Measurements from ENCODE around the gene RSPH3. TPM values are rescaled to one million over a fixed set of nuclear protein-coding genes. Genes with fewer than 3 reads are reported as not detected.
A peak's percentile ranks its signal among the peaks of the same experiment; 100 is the strongest.
"Not testable (repeated sequence)": the region's sequence is repeated elsewhere in the genome, so short reads cannot be mapped to it uniquely, and the experiment has no call there.

Gene RSPH3
- total RNA-seq, 8 experiments from 2014 or later, result 2.8 to 13.7 (median 4.7) TPM

GRCh38 chr6:159038914-159039884, 39.2 kb upstream of the RSPH3 start:
- no peak overlapping the region for H3K4me3 ChIP-seq
- no peak overlapping the region for H3K27ac ChIP-seq
- no peaks in the 10 kb centered on the region for H3K4me1 ChIP-seq (replicated peaks in 1 of 2)
- in situ Hi-C loops (cut with MboI; ENCODE audit: low pct_unique_long_range_greater_than_20kb in 2 of 9, low sequenced_read_pairs in 9 of 9, unreplicated experiment in 9 of 9), result loop anchor here in 1 of 9 experiments (25.0 kb wide), 1 partner anchor 98 kb away; no protein-coding TSS in a partner anchor
- WGBS, 10 experiments, result 49 to 89% (median 74%) methylated on average over 3 to 8 of the region's 8 CpGs
- ATAC-seq (replicated peaks in 6 of 8), result peak in 4 of 8 experiments; percentile 50 to 82 (median 58)

DNA sequence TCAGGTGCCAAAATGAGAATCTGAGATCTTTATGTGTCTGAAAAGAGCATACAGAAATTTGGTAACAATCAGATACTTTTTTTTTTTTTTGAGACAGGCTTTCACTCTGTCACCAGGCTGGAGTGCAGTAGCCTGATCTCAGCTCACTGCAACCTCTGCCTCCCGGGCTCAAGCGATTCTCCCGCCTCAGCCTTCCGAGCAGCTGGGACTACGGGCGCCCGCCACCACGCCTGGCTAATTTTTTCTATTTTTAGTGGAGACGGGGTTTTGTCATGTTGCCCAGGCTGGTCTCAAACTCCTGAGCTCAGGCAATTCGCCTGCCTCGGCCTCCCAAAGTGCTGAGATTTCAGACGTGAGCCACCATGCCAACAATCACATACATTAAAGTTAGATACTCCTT, 38.3 kb upstream of the RSPH3 start:
- not testable (repeated sequence) for H3K4me1 ChIP-seq (replicated peaks in 1 of 2); H3K27ac ChIP-seq; H3K4me3 ChIP-seq
- ATAC-seq (replicated peaks in 6 of 8), result peak in 1 of 8 experiments; percentile 21
- in situ Hi-C loops (cut with MboI; ENCODE audit: low pct_unique_long_range_greater_than_20kb in 2 of 9, low sequenced_read_pairs in 9 of 9, unreplicated experiment in 9 of 9), result loop anchor here in 1 of 9 experiments (25.0 kb wide), 1 partner anchor 99 kb away; no protein-coding TSS in a partner anchor
- 0 to 93% (median 66%) methylated on average over 2 to 9 of the region's 12 CpGs; no CpG with 5 or more reads in 2 of the 10 experiments for WGBS, 10 experiments

- ATAC-seq (replicated peaks in 6 of 8), result no peak
- H3K27ac ChIP-seq, result no peak overlapping the region
- no peak overlapping the region for H3K4me3 ChIP-seq
- in situ Hi-C loops (cut with MboI; ENCODE audit: low pct_unique_long_range_greater_than_20kb in 2 of 9, low sequenced_read_pairs in 9 of 9, unreplicated experiment in 9 of 9), result loop anchor here in 1 of 9 experiments (25.0 kb wide), 1 partner anchor 99 kb away; no protein-coding TSS in a partner anchor
- 17 to 100% (median 79%) methylated on average over 1 to 5 of the region's 5 CpGs; no CpG with 5 or more reads in 2 of the 10 experiments for WGBS, 10 experiments
- no peaks in the 10 kb centered on the region for H3K4me1 ChIP-seq (replicated peaks in 1 of 2)
These were observed 37.8 kb upstream of the RSPH3 start for GRCh38 chr6:159037756-159038290.

DNA sequence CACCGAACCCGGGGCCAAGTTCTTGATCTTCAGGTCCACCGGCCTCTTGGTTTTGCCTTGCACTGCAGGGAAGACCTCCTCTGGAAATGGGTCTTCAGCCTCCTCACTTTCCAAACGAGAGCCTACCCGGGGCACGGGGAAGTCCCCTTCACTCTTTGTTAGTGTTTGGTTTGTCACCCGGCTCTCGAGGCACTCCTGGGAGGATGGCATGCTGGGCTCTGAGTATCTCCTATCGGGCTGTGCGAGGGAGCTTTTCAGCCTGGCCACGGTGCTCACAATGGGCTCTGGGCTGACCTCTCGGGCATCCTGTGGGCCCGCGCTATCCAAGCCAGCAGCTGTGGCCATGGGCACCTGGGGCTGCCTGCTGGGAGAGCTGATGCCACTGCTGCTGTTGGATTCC, 36.7 kb upstream of the RSPH3 start:
- WGBS, 10 experiments, result 79 to 100% (median 95%) methylated on average over 4 to 10 of the region's 14 CpGs; no CpG with 5 or more reads in 5 of the 10 experiments
- H3K4me1 ChIP-seq (replicated peaks in 1 of 2), result no peaks in the 10 kb centered on the region
- no peak overlapping the region for H3K4me3 ChIP-seq
- in situ Hi-C loops (cut with MboI; ENCODE audit: low pct_unique_long_range_greater_than_20kb in 2 of 9, low sequenced_read_pairs in 9 of 9, unreplicated experiment in 9 of 9), result loop anchor here in 1 of 9 experiments (25.0 kb wide), 1 partner anchor 101 kb away; no protein-coding TSS in a partner anchor
- no peak for ATAC-seq (replicated peaks in 6 of 8)
- no peak overlapping the region for H3K27ac ChIP-seq

DNA sequence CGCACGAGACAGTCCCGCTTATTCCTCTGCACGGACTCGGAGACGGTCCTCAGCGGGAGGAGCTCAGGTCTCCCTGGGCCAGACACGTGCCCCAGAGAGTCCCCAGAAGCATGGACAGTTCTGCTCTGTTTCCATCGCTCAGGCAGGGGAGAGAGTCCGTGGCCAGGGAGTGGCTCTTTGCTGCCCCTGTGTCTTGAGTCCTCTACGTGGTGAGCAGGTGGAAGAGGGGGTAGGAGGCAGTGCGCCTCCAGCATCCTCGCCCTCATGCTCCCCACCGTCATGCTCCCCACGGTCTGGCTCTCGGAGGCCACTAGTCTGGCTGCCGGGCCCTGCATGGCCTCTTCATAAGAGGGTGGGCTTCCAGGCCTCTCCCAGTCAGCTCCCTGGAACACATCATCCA, 35.9 kb upstream of the RSPH3 start:
- Histone ChIP-seq H3K27ac (no peak overlapping the region), H3K4me3 (no peak overlapping the region), H3K4me1 (replicated peaks in 1 of 2) (no peaks in the 10 kb centered on the region)
- no peak for ATAC-seq (replicated peaks in 6 of 8)
- WGBS, 10 experiments, result 78 to 91% (median 90%) methylated on average over 4 to 12 of the region's 17 CpGs; no CpG with 5 or more reads in 5 of the 10 experiments
- in situ Hi-C loops (cut with MboI; ENCODE audit: low pct_unique_long_range_greater_than_20kb in 2 of 9, low sequenced_read_pairs in 9 of 9, unreplicated experiment in 9 of 9), result loop anchor here in 1 of 9 experiments (25.0 kb wide), 1 partner anchor 101 kb away; no protein-coding TSS in a partner anchor

DNA sequence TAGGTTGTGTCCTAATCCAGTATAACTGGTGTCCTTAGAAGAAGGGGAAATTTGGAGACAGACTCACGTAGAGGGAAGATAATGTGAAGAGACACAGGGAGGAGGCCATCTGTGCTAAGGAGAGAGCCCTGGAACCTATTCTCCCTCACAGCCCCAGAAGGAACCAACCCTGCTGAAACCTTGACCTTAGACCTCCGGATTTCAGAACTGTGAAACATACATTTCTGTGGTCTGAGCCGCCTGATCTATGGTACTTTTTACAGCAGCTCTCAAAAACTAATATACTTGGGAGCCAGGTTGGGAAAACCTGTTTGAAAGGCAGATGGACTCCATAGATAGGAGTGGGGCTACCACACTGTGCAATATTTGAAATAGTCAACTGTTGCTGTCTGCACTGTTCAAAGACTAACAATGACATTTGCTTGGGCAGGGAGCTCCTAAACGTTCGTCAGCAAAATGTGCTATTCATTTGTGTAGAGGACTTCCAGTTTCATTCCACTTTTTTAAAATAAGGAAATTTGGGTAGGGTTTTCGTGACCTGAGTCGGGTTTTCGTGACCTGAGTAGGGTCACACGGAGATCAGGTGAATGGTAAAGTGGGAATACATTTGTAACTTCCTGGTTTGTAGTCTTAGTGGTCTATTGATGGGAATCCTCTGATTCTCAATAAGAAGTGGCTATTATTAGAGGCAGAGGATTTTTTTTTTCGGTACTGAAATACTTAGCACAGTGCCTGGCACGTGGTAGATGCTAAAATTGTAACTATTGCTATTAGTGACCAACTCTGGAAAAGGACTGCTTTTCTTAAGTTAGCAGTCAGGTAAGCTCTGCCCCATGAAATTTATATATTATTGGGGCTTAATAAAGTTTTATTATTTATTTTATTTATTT, 33.4 kb upstream of the RSPH3 start:
- in situ Hi-C loops (cut with MboI; ENCODE audit: low pct_unique_long_range_greater_than_20kb in 2 of 9, low sequenced_read_pairs in 9 of 9, unreplicated experiment in 9 of 9), result loop anchor here in 1 of 9 experiments (25.0 kb wide), 1 partner anchor 104 kb away; no protein-coding TSS in a partner anchor
- WGBS, 10 experiments, result 30 to 100% (median 87%) methylated on average over 6 to 11 of the region's 11 CpGs; no CpG with 5 or more reads in 1 of the 10 experiments
- no peak overlapping the region for H3K27ac ChIP-seq

GRCh38 chr6:159031846-159032245, 31.8 kb upstream of the RSPH3 start:
- 14 to 100% (median 58%) methylated on average over 1 to 5 of the region's 5 CpGs; no CpG with 5 or more reads in 1 of the 10 experiments for WGBS, 10 experiments
- Histone ChIP-seq H3K4me1 (replicated peaks in 1 of 2) (no peaks in the 10 kb centered on the region), H3K27ac (no peak overlapping the region), H3K4me3 (no peak overlapping the region)
- in situ Hi-C loops (cut with MboI; ENCODE audit: low pct_unique_long_range_greater_than_20kb in 2 of 9, low sequenced_read_pairs in 9 of 9, unreplicated experiment in 9 of 9), result loop anchor here in 1 of 9 experiments (25.0 kb wide), 1 partner anchor 105 kb away; no protein-coding TSS in a partner anchor
- no peak for ATAC-seq (replicated peaks in 6 of 8)

More for the DNA sequence above, 33.4 kb upstream of the RSPH3 start:
- ATAC-seq (replicated peaks in 6 of 8), result no peak
- Histone ChIP-seq H3K4me3 (no peak overlapping the region), H3K4me1 (replicated peaks in 1 of 2) (no peaks in the 10 kb centered on the region)

GRCh38 chr6:159030168-159030567, 30.2 kb upstream of the RSPH3 start:
- no peaks in the 10 kb centered on the region for H3K4me1 ChIP-seq (replicated peaks in 1 of 2)
- WGBS, 10 experiments, result 59 to 100% (median 90%) methylated on average over 2 of the region's 2 CpGs; no CpG with 5 or more reads in 1 of the 10 experiments
- in situ Hi-C loops (cut with MboI; ENCODE audit: low pct_unique_long_range_greater_than_20kb in 2 of 9, low sequenced_read_pairs in 9 of 9, unreplicated experiment in 9 of 9), result loop anchor here in 1 of 9 experiments (25.0 kb wide), 1 partner anchor 107 kb away; no protein-coding TSS in a partner anchor
- no peak overlapping the region for H3K4me3 ChIP-seq
- no peak overlapping the region for H3K27ac ChIP-seq
- no peak for ATAC-seq (replicated peaks in 6 of 8)

GRCh38 chr6:159025224-159025623, 25.2 kb upstream of the RSPH3 start:
- H3K27ac ChIP-seq; H3K4me3 ChIP-seq; ATAC-seq (replicated peaks in 6 of 8); H3K4me1 ChIP-seq (replicated peaks in 1 of 2): not testable (repeated sequence)
- 17 to 100% (median 75%) methylated on average over 1 of the region's 1 CpG; no CpG with 5 or more reads in 3 of the 10 experiments for WGBS, 10 experiments
- in situ Hi-C loops (cut with MboI; ENCODE audit: low pct_unique_long_range_greater_than_20kb in 2 of 9, low sequenced_read_pairs in 9 of 9, unreplicated experiment in 9 of 9), result loop anchor here in 1 of 9 experiments (25.0 kb wide), 1 partner anchor 112 kb away; no protein-coding TSS in a partner anchor

- in situ Hi-C loops (cut with MboI; ENCODE audit: low pct_unique_long_range_greater_than_20kb in 2 of 9, low sequenced_read_pairs in 9 of 9, unreplicated experiment in 9 of 9), result loop anchor here in 2 of 9 experiments (25.0 kb wide), 1 partner anchor 88 kb away; no protein-coding TSS in a partner anchor
- no peaks in the 10 kb centered on the region for H3K4me1 ChIP-seq (replicated peaks in 1 of 2)
- H3K27ac ChIP-seq, result no peak overlapping the region
- no peak for ATAC-seq (replicated peaks in 6 of 8)
- WGBS, 10 experiments, result 4 to 100% (median 67%) methylated on average over 1 to 3 of the region's 4 CpGs; no CpG with 5 or more reads in 3 of the 10 experiments
- no peak overlapping the region for H3K4me3 ChIP-seq
These were observed 23.9 kb upstream of the RSPH3 start for GRCh38 chr6:159023893-159024292.

GRCh38 chr6:159020011-159020410, 20.0 kb upstream of the RSPH3 start:
- in situ Hi-C loops (cut with MboI; ENCODE audit: low pct_unique_long_range_greater_than_20kb in 2 of 9, low sequenced_read_pairs in 9 of 9, unreplicated experiment in 9 of 9), result loop anchor here in 2 of 9 experiments (25.0 kb wide), 1 partner anchor 92 kb away; no protein-coding TSS in a partner anchor
- WGBS, 10 experiments, result 20 to 100% (median 83%) methylated on average over 1 to 2 of the region's 2 CpGs
- no peak for ATAC-seq (replicated peaks in 6 of 8)
- Histone ChIP-seq H3K27ac (no peak overlapping the region), H3K4me3 (no peak overlapping the region), H3K4me1 (replicated peaks in 1 of 2) (no peaks in the 10 kb centered on the region)

Measured in motor neuron (in vitro differentiated cells).